Esophagus mucosa (tissue), 1 donor: ENCODE measurements around the gene CLCN7. TPM values are rescaled to one million over a fixed set of nuclear protein-coding genes. Genes with fewer than 3 reads are reported as not detected.
"Not testable (repeated sequence)": the region's sequence is repeated elsewhere in the genome, so short reads cannot be mapped to it uniquely, and the experiment has no call there.

Source experiments
- ATAC-seq: fragments of 200-7000 bp; cut with Tn5 transposase; one replicate; pipeline ENCODE4 v1.9.1; 2020
- total RNA-seq: library from RNA; stranded (reverse); gene quantifications from one replicate; pipeline ENCODE4 v1.2.4, GENCODE V29; 2023
- donor health status: DM: yes; HTN: yes; CAD: no.

CLCN7 gene
- total RNA-seq, 1 donor from 2014 or later = 18.6 TPM

DNA sequence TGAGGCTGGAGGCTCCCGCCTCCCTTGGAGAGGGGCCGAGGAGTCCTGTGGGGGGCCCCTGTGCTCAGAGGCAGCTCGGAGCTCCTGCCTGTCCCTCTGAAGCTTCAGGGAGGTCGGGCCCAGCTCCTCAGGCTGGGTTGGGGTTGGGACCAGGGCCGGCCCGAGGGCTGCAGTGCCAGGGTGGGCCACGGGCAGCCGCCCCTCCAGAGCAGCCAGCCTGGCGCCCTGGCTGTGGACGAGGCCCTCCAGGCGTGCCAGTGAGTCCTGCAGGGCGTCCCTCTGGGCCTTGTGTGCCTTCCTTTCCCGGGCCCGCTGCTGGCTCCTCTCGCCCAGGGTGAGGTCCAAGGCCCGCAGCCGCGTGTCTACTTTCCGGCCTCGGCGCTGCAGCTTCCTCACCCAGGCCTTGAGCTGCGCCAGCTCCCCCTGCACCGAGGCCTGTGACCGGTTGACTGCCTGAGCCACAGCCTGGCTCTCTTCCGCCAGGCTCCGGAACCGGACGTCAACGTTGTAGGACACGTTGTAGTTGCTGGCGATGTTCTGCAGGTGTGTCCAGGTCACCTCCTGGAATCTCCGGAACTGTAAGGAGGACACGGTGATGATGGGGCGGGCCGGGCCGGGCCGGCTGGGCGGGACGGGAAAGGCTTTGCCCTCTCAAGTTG, 12.7 kb upstream of the CLCN7 start:
- ATAC-seq = no peak

DNA sequence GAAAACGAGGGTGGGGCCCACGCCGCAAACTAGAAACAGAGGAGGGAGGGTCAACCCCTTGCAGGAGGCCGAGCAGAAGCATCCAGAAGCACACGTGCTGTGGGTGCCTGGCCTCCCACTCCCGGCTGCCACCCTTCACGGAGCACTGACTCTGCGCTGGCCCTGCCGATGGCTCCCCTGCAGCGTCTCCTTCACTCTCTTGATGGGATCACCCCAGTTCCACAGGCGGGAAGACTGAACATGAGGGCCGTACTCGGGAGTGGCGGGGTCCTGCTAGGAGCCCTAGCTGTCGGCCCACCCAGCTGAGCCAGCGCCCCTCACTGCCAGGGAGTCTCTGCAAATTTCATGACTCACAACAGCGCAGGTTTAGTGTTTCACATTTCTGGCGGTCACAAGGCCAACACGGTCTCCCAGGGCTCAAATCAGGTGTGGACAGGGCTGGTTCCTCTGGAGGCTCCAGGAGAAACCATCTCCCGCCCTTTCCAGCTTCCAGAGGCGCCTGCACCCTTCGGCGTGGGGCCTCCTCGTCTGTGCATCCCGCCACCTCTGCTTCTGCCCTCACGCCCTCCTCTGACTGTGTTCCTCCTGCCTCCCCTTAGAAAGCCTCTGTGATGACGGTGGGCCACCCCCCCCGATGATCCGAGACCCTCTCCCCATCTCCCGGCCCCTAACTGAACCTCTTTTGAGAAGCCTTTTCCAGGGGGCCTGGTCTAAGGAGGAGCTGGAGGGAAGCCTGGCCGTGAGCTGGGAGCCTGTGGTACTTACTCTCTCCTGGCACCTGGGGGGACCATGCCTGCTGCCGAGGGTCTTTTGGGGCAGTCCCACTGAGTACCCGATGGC, 11.9 kb upstream of the CLCN7 start:
- no peak for ATAC-seq

DNA sequence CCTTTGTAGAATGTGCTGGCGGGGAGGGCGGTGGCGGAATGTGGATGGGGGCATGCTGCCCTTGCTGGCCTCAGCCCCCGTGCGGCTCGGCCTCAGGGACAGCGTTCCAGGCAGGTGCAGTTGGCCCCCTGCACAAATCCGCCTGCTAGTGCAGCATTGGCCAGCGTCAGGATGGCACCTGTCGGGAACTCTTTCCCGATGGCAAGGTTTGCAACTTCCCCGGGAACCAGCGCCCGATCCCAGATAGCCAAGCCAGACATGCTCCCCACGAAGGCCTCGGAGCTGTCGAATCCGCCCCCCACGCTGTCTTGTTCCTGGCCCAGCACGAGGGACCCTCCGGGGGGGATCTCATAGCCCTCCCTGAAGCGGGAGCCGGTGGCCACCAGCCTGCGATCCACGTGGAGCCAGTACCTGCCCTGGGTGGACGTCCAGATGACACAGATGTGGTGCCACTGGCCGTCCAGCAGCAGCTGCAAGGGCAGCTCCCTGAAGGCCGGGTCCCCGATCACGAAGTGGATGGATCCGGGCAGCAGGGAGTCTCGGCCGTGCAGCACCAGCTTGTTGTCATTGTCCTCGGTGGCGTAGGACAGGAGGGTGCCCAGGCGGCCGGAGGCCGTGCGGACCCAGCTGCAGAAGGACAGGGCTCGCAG, 11.1 kb upstream of the CLCN7 start:
- ATAC-seq = no peak

DNA sequence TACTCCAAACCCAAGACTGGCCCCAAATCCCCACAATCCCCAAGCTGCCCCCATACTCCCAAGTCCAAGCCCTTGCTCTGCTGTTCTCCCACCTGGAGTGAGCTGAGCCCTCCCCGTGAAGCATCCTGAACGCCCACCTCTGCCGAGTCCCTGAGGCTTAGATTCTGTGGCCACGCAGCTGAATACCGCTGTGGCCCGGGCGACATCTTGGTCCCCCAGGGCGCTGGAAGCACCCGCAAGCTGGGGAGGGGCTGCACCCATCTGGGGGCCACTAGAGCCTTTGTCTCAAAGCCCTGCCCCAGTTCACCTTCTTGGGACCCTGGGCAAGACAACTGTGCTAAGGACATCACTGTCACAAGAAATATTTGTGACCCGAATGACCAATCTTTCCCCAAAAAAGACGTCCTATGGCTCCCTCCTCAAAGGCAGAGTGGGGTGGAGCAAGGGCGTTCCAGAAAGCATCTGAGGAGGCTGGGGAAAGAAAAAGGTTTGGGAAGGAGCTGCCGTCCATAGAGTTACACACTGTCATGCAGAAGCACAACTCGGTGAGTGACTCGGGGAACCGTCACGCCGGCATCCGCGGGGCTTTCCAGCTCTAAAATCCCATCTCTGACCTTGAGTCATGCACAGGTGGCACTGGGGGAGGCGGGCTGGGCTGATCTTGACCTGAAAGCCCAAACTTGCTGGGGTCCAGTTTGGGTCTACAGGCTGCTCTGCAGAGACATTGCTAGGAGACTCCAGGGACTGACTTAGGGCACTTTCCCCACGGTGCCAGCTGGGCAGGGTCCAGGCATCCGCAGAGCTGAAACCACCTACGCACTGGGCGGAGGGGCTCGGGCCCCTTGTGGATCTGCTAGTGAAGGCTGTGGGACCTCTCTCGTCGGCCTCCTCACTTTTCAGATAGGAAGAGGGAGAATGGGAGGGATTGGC, 7.3 kb upstream of the CLCN7 start:
- peak; percentile 76 for ATAC-seq

DNA sequence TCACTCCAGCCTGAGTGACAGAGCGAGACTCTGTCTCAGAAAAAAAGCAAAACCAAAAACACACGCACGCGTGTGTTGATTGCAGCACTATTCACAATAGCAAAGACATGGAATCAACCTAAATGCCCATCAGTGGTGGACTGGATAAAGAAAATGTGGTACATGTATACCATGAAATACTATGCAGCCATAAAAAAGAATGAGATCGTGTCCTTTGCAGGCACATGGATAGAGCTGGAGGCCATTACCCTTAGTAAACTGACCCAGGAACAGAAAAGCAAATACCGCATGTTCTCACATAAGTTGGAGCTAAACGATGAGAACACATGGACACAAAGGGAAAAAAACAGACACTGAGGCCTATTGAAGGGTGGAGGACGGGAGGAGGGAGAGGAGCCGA, 4.1 kb upstream of the CLCN7 start:
- not testable (repeated sequence) for ATAC-seq

DNA sequence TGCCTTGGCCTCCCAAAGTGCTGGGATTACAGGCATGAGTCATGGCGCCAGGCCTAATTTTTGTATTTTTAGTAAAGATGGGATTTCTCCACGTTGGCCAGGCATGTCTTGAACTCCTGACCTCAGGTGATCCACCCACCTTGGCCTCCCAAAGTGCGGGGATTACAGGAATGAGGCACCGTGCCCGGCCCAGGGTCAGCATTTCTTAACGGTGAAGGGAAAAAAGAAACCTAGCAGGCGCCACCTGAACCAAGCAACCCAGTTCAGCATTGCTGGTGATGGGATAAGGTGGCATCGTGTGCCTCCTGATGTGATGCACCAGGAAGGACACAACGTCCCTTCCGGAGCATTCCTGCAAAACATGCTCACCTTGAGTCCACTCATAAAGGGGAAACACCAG, 2.2 kb upstream of the CLCN7 start:
- ATAC-seq = no peak

DNA sequence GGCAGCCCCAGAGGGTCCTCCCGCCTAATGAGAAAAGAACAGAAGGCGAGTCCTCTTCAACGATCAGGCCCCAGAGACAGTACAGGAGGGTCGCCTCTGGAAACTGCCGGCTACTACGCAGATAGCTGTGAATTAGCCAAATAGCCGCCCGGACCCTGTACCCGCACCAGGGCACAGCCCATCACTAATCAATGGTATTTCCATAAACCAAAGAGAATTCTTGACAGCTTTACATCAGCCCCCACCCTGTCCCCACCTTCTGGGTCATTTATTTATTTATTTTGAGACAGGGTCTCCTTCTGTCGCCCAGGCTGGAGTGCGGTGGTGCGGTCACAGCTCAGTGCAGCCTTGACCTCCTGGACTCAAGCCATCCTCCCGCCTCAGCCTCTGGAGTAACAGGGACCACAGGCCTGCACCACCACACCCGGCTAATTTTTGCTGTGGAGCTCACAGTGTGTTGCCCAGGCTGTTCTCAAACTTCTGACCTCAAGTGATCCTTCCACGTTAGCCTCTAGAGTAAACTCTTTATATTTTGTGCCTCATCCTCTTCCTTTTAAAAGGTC, 805 bp upstream of the CLCN7 start:
- ATAC-seq = no peak

DNA sequence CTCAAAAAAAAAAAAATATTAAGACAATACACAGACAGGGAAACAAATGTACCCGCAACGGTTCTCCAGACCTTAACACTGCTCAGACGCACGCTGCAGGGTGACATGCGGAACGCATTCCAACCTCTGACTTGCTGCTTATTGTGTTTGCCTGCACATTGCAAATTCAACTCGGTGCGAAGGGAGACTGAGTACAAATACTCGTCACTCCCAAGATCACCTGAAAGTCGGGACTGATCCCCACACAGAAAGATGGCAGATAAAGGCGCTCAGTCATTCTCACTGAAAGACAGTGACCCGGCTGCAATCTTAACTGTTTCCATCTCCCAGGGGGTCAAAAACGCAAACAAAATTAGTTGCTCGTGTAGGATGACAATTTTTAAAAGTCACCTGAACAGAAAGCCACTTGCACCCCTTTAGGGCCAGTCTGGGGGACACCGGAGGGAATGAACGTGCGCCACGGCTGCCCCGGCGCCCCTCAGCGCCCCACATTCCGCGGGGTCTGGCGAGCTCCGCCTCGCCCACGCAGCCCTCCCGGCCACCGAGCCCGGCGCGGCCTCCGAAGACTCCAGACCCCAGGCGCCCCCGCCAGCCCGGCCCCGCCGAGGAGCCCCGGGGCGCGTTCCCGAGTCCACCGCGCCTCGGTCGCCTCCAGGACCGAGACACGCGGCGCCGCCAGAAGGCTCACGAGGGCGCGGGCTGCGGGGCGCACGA, 589 bp downstream of the CLCN7 start:
- ATAC-seq = peak; percentile 1

DNA sequence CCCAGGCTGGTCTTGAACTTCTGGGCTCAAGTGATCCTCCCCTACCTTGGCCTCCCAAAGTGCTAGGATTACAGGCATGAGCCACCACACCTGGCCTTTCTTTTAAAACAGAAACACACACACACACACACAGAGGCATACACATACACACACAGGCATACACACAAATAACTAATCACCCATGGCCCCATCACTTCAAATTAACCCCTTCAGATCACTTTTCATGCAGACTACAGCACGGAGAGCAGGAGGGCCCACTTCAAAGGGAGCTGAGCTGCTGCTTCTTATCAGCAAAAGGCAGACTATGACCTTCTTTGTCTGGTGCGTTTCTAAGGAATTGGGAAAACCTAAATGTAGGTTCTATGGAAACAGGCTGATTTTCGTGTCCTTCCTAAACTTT, 1.9 kb downstream of the CLCN7 start:
- ATAC-seq = no peak

DNA sequence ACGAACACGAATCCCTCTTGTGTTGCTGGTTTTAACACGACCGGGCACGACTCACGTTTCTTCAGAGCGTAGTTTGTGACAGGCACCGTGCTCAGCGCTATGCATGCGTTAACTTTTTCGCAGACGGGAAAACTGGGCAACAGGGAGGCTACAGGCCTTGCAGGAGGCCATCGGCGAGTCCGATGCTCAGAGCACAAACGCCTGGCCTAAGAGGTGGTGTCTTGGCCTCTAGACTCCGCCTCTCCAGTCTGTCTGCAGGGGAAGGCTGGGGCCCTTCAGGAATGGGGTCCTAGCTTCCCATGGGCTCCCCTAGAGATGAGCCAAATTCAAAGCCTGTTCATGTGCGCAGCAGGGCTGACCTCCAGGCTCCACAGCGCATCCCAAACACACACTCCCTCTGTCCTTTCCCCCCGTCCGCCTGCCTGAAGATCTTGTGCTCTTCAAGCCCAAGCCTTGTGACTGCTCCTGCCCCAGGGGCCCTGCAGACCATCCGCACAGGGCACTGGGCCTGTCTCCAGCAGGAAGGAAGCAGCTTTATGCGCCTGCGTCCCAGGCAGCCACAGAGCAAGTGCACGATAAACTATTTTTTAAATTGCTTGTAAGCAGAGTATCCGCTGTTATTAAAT, 3.1 kb downstream of the CLCN7 start:
- no peak for ATAC-seq

DNA sequence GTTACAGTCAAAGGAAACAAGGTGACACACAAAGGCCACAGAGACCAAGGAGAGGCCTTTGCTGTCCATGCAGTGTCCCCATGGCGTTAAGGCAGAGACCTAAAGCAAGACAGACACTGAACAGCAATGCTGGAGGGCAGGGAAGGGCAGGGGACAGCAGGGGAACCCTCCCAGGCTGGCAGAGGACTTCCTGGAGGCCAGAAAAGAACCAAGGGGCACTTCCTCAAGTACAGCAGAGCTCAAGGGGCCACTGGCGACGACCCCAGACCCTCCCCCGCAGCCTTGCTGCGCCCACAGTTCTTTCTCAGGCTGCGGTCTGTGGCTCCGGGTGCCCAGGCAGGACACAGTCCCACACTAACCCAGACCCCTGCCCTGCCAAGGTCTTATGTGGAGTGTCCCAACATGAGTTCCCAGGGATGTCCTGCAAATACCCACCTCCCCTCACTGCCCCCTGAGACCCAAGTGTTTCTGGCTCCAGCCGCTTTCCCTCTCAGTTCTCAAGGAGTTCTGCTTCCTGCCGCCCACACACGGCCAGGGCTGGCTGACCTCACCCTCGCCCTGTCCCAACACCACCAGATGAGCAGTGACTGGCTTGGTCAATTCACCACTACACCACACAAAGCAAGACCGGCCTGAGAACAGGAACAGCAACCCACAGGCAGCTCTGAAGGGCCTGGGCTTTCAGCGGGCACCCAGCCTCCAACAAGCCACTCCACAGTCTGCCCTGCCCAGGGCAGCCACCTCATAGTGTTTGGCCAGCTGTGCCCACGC, 4.2 kb downstream of the CLCN7 start:
- ATAC-seq = peak; percentile 33

DNA sequence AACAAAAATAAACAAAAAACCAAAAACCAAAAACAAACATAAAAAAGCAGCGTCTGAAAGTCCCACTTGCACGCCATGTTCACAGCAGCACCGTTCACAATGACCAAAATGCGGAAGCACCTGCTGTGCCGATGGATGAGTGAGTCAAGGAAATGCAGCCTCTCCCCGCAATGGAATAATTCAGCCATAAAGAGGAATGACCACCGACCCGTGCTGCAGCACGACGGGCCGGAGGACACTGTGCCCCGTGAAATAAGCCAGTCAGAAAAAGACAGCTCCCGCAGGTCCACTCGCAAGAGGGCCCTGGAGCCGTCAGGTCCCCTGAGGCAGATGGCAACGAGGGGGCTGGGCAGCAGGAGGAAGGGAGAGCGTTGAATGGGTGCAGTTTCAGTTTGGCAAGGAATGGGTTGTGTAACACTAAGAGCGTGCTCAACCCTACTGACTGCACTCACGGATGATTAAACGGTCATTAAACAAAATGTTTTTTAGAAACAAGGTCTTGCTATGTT, 5.1 kb downstream of the CLCN7 start:
- ATAC-seq = no peak

DNA sequence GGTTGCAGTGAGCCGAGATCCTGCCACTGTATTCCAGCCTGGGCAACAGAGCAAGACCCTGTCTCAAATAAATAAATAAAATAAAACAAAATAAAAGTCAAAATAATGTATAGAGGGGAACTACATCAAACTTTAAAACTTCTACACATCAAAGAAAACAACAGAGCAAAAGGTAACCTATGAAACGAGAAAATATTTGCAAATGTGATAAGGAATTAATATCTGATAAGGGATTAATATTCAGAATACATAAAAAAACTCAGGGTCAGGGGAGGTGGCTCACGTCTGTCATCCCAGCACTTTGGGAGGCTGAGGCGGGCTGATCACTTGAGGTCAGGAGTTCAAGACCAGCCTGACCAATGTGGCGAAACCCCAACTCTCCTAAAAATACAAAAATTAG, 5.7 kb downstream of the CLCN7 start:
- ATAC-seq = not testable (repeated sequence)

DNA sequence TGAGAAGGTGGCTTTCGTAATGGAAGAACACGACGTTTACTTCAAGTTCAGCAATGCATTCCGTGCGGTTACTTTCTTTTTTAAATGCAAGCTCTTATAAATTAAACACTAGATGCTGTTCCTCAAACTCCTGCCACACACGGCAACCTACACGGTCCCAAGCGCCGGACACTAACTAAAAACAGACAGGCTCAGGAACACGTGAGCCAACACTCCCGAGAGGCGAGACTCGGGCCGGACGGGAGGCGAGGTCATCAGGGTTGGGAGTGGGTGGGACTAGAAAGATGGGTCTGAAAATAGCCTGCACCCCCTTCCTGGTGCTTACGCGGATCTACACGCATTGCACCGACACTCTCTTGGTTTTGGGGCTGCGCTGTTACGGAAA, 6.4 kb downstream of the CLCN7 start:
- no peak for ATAC-seq

DNA sequence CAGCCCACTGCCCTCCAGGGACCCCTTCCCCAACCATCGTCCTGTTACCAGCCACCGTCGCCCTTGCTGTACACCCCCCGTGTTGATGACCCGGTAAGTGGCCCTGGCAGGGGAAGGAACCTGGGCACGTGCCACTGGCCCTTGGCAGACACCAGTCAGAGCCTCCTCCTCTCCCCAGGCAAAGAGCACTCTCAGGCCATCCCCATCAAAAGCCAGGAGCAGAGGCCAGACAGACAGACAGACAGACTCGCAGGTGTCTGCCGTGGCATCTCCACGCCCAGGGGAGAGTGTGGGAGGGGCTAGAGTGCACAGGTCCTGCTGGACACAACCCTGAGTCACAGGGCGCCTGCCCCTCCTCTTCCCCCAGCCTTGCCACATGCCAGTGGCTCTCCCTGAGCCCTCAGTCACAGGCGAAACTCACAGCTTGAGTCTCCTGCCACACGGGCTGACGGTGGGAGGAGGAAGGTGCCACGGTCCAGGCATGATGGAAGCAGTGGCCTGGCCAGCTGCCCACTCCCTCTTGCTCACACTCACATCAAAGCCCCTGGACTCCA, 7.8 kb downstream of the CLCN7 start:
- ATAC-seq = peak; percentile 71

DNA sequence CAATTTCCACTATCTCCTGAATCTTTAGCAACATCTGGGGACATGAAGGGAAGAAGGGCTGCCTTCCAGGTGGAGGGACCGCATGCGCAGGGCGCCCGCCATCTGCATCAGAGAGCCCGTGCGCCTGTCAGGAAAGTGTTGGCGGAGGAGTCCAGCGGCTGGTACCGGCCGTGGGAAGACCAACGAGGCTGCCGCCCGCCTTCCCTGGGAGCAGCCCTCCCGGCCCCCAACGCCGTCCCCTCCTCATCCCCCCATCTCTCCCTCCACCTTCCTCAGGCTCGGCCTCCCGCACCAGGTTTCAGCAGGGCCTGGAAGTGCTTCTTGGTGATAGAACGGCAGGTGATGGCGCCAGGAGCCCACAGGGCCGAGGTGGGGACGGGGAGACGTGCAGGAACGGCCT, 8.8 kb downstream of the CLCN7 start:
- no peak for ATAC-seq

DNA sequence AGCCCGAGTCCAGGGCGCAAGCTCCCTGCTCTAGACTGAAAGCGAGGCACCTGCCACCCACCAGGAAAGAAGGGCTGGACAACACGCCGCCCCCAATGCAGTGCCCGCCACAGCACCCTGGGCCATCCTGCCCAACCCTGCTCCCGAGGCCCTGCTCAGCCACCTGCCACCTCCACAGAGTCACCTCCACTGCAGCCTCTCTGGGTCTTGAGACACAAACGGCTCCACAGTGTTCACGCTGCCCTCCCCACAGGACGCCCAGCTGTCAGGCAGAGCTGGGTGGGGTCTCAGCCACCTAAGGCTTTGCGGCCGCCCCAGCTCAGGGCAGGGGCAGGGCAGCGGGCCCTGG, 9.3 kb downstream of the CLCN7 start:
- peak; percentile 7 for ATAC-seq

DNA sequence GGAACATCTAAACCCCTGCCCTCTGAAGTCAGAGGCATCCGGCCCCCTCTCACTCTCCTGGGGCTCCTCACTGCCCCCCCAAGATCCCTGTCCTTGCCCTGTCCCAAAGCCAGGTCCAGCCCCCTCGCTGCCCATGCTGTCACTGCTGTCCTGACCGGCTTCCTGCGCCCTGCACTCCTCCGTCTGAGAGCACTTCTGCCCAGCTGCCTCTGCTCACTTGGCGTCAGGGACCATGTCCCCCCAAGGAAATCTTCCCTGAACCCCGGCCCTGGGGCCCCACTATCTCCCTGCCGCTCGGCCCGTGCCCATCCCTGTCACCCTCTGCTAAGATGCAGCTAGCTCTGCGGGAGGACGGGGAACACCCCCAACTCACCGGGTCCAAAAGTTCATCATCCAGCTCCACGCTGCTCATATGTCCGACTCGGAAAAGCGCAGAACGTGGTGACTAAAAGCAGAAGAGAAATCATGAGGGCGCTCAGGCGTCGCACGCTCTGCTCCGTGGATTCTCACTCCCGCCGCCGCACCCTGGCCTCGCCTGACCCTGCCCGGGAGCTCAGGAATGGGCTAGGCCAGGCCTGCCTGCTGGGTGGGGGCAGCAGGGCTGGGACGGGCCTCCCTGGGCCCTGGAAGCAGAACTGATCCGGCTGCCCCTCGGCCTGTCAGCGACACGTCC, 9.8 kb downstream of the CLCN7 start:
- no peak for ATAC-seq

DNA sequence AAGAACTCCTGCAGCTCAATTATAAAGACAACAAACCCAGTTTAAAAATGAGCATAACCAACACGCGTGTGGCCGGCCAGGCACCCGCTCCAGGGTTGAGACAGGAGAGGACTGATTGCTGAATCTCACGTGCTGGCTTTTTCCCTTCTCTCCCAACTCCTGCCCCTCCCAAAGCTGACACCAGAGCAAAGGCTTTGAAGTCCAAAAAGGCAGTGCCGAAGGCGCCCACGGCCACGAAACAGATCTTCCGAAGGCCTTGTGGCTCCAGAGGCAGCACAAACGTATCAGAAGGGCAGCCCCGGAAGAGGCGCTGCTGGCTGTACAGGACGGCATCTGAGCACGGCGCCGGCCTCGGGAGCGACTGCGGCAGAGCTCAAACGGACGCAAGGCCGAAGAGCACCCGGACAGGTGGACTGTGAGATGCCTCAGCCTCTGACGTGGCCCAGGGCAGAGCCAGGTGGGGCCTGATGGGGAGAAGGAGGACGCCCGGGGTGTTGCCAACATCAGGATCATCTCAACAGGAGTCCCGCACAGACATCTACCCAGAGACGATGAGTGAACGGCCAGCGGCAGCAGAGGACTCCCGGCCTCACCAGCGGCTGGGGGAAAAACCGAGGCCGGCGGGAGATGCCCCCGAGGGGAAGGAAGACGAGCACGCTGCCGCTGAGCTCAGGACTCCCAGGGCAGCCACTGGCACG, 10.5 kb downstream of the CLCN7 start:
- no peak for ATAC-seq
